Measurements from ENCODE around the gene PRR5. TPM values are rescaled to one million over a fixed set of nuclear protein-coding genes. Genes with fewer than 3 reads are reported as not detected.

Gene PRR5
- total RNA-seq, 4 donors from 2014 or later = 0.29 to 20.0 (median 10.8) TPM

DNA sequence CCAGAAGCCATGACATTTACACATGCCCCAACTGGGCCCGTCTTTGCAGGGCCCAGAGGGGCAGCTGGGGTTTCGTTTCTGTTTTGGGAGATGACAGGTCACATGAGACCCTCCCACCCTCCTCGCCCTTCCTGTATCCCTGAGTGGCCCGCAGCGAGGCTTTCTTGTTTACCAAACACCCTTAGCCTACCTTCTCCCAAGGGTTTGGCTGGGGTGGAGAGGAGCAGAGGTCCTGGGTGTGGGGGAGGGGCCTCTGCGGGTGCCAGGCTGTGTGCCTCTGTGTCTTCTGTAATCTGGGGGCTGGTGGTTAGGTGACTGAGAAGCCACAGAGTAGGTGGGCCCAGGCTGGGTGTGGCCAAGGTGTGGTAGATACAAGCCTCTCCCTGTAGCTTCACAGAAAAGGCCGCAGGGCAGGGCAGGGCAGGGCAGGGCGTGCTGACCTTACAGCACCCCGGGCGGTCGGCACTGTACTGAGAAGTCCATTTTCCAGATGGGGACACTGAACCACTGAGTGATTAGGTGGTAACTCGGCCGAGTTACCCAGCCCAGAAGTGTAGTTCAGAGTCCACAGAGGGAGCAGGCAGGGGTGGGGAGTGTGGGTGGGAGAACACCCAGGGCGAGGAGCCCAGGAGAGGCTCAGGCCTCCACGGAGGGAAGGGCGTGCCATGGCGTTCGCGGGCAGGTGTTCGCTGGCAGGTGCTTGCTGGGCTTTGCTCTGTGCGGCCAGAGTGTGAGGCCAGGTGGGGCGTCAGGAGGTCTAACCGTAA lies 8.7 kb downstream of the PRR5 start:
- TF ChIP-seq POLR2A (IDR thresholded peaks at IDR 0.05) = no peak
- TF ChIP-seq, protein P1, sequence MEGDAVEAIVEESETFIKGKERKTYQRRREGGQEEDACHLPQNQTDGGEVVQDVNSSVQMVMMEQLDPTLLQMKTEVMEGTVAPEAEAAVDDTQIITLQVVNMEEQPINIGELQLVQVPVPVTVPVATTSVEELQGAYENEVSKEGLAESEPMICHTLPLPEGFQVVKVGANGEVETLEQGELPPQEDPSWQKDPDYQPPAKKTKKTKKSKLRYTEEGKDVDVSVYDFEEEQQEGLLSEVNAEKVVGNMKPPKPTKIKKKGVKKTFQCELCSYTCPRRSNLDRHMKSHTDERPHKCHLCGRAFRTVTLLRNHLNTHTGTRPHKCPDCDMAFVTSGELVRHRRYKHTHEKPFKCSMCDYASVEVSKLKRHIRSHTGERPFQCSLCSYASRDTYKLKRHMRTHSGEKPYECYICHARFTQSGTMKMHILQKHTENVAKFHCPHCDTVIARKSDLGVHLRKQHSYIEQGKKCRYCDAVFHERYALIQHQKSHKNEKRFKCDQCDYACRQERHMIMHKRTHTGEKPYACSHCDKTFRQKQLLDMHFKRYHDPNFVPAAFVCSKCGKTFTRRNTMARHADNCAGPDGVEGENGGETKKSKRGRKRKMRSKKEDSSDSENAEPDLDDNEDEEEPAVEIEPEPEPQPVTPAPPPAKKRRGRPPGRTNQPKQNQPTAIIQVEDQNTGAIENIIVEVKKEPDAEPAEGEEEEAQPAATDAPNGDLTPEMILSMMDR (IDR thresholded peaks at IDR 0.05) = no peak
- H3K27me3 ChIP-seq = no peaks in the 10 kb centered on the region
- no peak overlapping the region for H3K27ac ChIP-seq

DNA sequence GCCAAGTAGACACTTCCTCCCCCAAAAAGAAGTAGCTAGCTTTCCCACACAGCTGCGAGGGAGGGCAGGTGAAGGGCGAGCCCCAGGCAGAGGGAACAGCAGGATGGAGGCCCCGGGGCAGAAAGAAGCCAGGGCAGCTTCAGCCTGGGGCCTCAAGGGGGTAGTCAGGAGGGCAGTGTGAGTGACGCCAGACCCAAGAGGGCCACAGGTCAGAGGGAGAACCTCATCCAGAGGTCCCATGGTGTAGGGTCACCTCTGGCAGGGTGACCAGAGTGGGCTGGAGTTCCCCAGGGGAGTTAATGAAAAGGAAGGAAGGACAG lies 9.2 kb downstream of the PRR5 start:
- H3K36me3 ChIP-seq = no peaks in the 10 kb centered on the region
- H3K27me3 ChIP-seq = no peaks in the 10 kb centered on the region
- intact Hi-C loops (cut with DNase I; ENCODE audit: low total_unique reads) = no loop called here
- TF ChIP-seq, protein P1 (IDR thresholded peaks at IDR 0.05) = no peak
- TF ChIP-seq POLR2A (IDR thresholded peaks at IDR 0.05) = no peak
- H3K4me3 ChIP-seq = no peak overlapping the region
- H3K9me3 ChIP-seq = no peaks in the 10 kb centered on the region
- DNase-seq = no peak
- no peak overlapping the region for H3K27ac ChIP-seq
- H3K4me1 ChIP-seq = no peaks in the 10 kb centered on the region

More for the DNA sequence above, 8.7 kb downstream of the PRR5 start:
- intact Hi-C loops (cut with DNase I; ENCODE audit: low total_unique reads) = no loop called here
- Histone ChIP-seq H3K4me1 (no peaks in the 10 kb centered on the region), H3K9me3 (no peaks in the 10 kb centered on the region), H3K4me3 (no peak overlapping the region), H3K36me3 (no peaks in the 10 kb centered on the region)
- no peak for DNase-seq

DNA sequence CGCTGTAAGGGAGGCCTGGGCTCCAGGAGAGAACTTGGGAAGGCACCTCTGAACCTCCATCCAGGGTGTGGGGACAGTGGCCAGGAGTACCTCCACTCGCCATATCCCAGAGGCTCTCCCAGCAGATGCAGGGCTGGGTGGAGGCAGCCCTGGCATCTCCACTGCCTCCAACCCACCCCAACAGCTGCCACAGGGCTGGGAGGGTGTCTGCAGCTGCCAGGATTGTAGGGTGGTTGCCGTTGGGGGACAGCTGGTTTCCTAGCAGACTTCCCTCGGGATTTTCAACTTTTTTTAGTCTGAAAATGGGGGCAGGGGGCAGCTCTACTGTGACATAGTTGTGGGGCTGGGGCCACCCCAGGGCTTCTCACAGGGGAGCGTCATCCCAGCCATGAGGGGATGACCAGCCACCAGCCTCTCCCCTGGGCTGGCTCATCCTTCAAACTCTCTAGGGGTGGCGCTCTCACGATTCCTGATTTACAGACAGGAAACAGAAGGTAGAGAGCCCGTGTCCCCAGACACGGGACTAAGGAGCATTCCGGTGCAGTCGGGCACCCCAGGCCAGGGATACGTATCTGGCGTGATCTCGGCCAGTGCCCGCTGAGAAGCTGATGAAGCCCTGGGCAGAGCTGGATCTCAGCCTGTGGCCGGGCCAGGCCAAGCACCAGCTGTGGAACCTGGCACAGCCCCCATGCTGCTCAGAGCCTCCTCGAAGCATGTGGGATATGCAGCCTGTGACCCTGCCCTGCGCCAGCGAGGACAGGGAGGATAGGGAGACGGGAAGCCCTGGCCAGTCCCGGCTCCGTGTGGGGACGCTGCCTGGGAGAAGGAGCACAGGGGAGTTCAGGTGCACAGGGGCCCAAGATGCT lies 9.9 kb downstream of the PRR5 start:
- DNase-seq = no peak
- no peaks in the 10 kb centered on the region for H3K36me3 ChIP-seq
- H3K4me1 ChIP-seq = no peaks in the 10 kb centered on the region
- H3K4me3 ChIP-seq = no peak overlapping the region
- H3K27ac ChIP-seq = no peak overlapping the region
- no peak for TF ChIP-seq POLR2A (IDR thresholded peaks at IDR 0.05)
- TF ChIP-seq, protein P1 (IDR thresholded peaks at IDR 0.05) = no peak
- intact Hi-C loops (cut with DNase I; ENCODE audit: low total_unique reads) = no loop called here
- no peaks in the 10 kb centered on the region for H3K9me3 ChIP-seq
- H3K27me3 ChIP-seq = no peaks in the 10 kb centered on the region

DNA sequence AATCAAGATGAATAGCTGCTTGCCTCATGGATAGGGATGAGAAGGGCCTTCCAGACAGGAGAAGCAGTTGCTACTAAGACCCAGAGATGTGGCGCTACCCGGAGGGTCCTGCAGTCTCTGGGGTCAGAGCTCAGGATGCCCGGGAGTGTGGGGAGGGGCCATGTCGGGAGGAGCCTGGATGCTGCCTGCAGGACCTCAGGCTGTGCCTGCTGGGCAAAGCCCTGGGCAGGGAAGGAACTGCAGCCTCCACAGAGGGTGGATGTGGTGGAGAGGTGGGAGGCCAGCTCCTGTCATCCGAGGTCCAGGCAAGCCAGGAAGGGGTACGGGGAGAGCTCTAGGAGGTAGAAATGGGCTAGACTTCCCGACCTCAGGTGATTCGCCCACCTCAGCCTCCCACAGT lies 11.0 kb downstream of the PRR5 start:
- Histone ChIP-seq H3K27me3 (no peaks in the 10 kb centered on the region), H3K27ac (no peak overlapping the region), H3K4me3 (no peak overlapping the region), H3K36me3 (no peaks in the 10 kb centered on the region), H3K4me1 (no peaks in the 10 kb centered on the region), H3K9me3 (no peaks in the 10 kb centered on the region)
- intact Hi-C loops (cut with DNase I; ENCODE audit: low total_unique reads) = no loop called here
- DNase-seq = no peak
- TF ChIP-seq POLR2A (IDR thresholded peaks at IDR 0.05) = no peak

DNA sequence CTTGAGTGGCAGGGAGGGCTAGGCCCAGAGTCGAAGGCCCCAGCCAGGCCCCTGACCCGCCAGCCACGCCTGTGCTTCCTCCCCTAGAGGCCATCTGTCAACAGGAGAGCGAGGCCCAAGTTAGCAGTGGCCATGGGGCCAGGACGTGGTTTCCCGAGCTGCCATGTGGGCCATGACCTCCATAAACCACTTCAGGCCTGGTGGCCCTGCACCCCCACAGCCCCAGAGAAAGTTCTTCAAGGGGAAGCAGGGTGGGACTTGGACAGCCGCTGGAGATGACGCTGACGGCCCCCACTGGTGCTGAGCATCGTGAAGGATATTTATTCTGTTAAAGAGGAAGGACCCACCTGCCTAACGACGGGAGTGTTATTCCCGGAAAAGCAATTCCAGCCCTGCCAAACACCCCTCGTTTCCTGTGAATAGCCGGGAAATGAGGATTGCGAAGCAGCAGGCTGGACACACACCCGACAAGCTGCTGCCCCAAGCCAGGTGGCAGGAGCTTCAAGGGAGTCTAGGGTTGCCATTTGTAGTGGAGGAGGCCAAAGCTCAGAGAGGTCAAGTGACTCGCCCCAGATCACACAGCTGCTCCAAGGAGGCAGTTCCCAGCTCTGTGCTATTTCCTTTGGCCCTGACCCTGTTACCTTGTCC lies 12.8 kb downstream of the PRR5 start:
- intact Hi-C loops (cut with DNase I; ENCODE audit: low total_unique reads) = no loop called here
- peak overlapping the region; percentile 11 to 19 for H3K27ac ChIP-seq

More for the DNA sequence above, 12.8 kb downstream of the PRR5 start:
- H3K27me3 ChIP-seq = no peaks in the 10 kb centered on the region
- TF ChIP-seq, protein P1 (IDR thresholded peaks at IDR 0.05) = no peak
- no peak for TF ChIP-seq POLR2A (IDR thresholded peaks at IDR 0.05)
- H3K4me1 ChIP-seq = no peaks in the 10 kb centered on the region
- peak in 1 of 2 donors; percentile 67 for DNase-seq
- H3K4me3 ChIP-seq = no peak overlapping the region
- no peaks in the 10 kb centered on the region for H3K36me3 ChIP-seq
- H3K9me3 ChIP-seq = no peaks in the 10 kb centered on the region
